GM12801 (cell line): ENCODE results near the gene HOXB3.

Source experiments
- CTCF ChIP-seq: IDR thresholded peaks from one replicate; pipeline ENCODE4 v1.5.1; 2011; ENCODE audit warnings: control low read depth; ENCODE audit not compliant: insufficient read length; ENCODE audit errors: extremely low read depth

Gene HOXB3

GRCh38 chr17:48586355-48587258, 3.4 kb downstream of the HOXB3 start:
- TF ChIP-seq CTCF = no peak

- no peak for TF ChIP-seq CTCF
Measured at GRCh38 chr17:48584223-48584741, 5.8 kb downstream of the HOXB3 start.

GRCh38 chr17:48583708-48584222, 6.3 kb downstream of the HOXB3 start:
- TF ChIP-seq CTCF = no peak

GRCh38 chr17:48582750-48583069, 7.3 kb downstream of the HOXB3 start:
- no peak for TF ChIP-seq CTCF

GRCh38 chr17:48579760-48580554, 10.1 kb downstream of the HOXB3 start:
- no peak for TF ChIP-seq CTCF

GRCh38 chr17:48579471-48579759, 10.6 kb downstream of the HOXB3 start:
- TF ChIP-seq CTCF = no peak
